GM23338 (cell line): ENCODE results near the gene MAPK7.

Experiments used
- CREB1 ChIP-seq: fragments of 250-450 bp; sonication (Bioruptor Pico); IDR thresholded peaks from 2 replicates; pipeline ENCODE4 v1.5.0; 2020; ENCODE audit warnings: low read depth, mild to moderate bottlenecking, moderate library complexity
- ETS1 ChIP-seq: IDR thresholded peaks from 2 replicates; pipeline ENCODE4 v1.6.1; 2016; ENCODE audit warnings: antibody characterized with exemption
- EZH2 ChIP-seq: fragments of 200-600 bp; sonication (generic); IDR thresholded peaks from one replicate; pipeline ENCODE4 v1.8.0; 2017; ENCODE audit warnings: antibody characterized with exemption, mild to moderate bottlenecking, low read depth; ENCODE audit not compliant: unreplicated experiment
- JUNB ChIP-seq: IDR thresholded peaks from one replicate; pipeline ENCODE4 v1.6.1; 2016; ENCODE audit warnings: antibody characterized with exemption; ENCODE audit not compliant: unreplicated experiment
- POLR2AphosphoS5 ChIP-seq: IDR thresholded peaks from 2 replicates; pipeline ENCODE4 v1.6.1; 2016; ENCODE audit warnings: antibody characterized with exemption, low read depth
- REST ChIP-seq: IDR thresholded peaks from one replicate; pipeline ENCODE4 v1.6.1; 2018; ENCODE audit warnings: antibody characterized with exemption; ENCODE audit not compliant: unreplicated experiment
- STAT1 ChIP-seq: IDR thresholded peaks from one replicate; pipeline ENCODE4 v1.6.1; 2016; ENCODE audit warnings: antibody characterized with exemption; ENCODE audit not compliant: unreplicated experiment
- TF ChIP-seq, protein P1 (sequence below), 2 experiments: fragments of 200-600 bp in 1 of 2; sonication (generic) in 1 of 2; conservative IDR thresholded peaks; 2 replicates each; pipeline versions ENCODE4 v1.5.1 to v1.6.1; 2016 to 2017; ENCODE audit warnings: antibody characterized with exemption in 2 of 2, low read depth in 2 of 2, mild to moderate bottlenecking in 2 of 2, moderate library complexity in 1 of 2

- TF ChIP-seq, protein P1, sequence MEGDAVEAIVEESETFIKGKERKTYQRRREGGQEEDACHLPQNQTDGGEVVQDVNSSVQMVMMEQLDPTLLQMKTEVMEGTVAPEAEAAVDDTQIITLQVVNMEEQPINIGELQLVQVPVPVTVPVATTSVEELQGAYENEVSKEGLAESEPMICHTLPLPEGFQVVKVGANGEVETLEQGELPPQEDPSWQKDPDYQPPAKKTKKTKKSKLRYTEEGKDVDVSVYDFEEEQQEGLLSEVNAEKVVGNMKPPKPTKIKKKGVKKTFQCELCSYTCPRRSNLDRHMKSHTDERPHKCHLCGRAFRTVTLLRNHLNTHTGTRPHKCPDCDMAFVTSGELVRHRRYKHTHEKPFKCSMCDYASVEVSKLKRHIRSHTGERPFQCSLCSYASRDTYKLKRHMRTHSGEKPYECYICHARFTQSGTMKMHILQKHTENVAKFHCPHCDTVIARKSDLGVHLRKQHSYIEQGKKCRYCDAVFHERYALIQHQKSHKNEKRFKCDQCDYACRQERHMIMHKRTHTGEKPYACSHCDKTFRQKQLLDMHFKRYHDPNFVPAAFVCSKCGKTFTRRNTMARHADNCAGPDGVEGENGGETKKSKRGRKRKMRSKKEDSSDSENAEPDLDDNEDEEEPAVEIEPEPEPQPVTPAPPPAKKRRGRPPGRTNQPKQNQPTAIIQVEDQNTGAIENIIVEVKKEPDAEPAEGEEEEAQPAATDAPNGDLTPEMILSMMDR (conservative IDR thresholded peaks at IDR 0.05; ENCODE audit: low read depth in 2 of 2): no peak
- TF ChIP-seq JUNB: no peak
- no peak for TF ChIP-seq STAT1
- TF ChIP-seq POLR2AphosphoS5: no peak
- no peak for TF ChIP-seq EZH2
- TF ChIP-seq REST: no peak
- TF ChIP-seq CREB1 (CRISPR knock-in tag): no peak
- no peak for TF ChIP-seq ETS1
These were observed 42.2 kb upstream of the MAPK7 start for GRCh38 chr17:19335951-19336631.
